GM04503 (cell line): Measurements from ENCODE around the gene CD164L2.
A peak's percentile ranks its signal among the peaks of the same experiment; 100 is the strongest.
"Not testable (repeated sequence)": the region's sequence is repeated elsewhere in the genome, so short reads cannot be mapped to it uniquely, and the experiment has no call there.

Source experiments
- DNase-seq: peaks from one replicate; pipeline ENCODE4 v3.0.0-alpha.2; 2012; ENCODE audit warnings: low read depth

Gene CD164L2

GRCh38 chr1:27383039-27383605, at the start of gene CD164L2:
Gene CD164L2 (minus strand): TSS chr1:27383333. CDS start chr1:27383239, 94 bp downstream.
- DNase-seq, result no peak

GRCh38 chr1:27432725-27433124, 49.6 kb upstream of the CD164L2 start:
- not testable (repeated sequence) for DNase-seq

- DNase-seq, result no peak
These were observed 48.4 kb upstream of the CD164L2 start for GRCh38 chr1:27431601-27431940.

- no peak for DNase-seq
These were observed 47.9 kb upstream of the CD164L2 start for GRCh38 chr1:27430903-27431600.

GRCh38 chr1:27429029-27429425, 45.9 kb upstream of the CD164L2 start:
- DNase-seq, result no peak

GRCh38 chr1:27428316-27429028, 45.3 kb upstream of the CD164L2 start:
- no peak for DNase-seq

GRCh38 chr1:27427816-27428315, 44.7 kb upstream of the CD164L2 start:
- no peak for DNase-seq

GRCh38 chr1:27427329-27427728, 44.2 kb upstream of the CD164L2 start:
- DNase-seq, result no peak

GRCh38 chr1:27423709-27424108, 40.6 kb upstream of the CD164L2 start:
- no peak for DNase-seq

- peak; percentile 86 for DNase-seq
These were observed 35.4 kb upstream of the CD164L2 start for GRCh38 chr1:27418326-27419185.

GRCh38 chr1:27417713-27418112, 34.6 kb upstream of the CD164L2 start:
- no peak for DNase-seq

GRCh38 chr1:27416387-27417111, 33.4 kb upstream of the CD164L2 start:
- DNase-seq, result no peak

GRCh38 chr1:27414091-27414490, 31.0 kb upstream of the CD164L2 start:
- no peak for DNase-seq

GRCh38 chr1:27413004-27413403, 29.9 kb upstream of the CD164L2 start:
- DNase-seq, result no peak

GRCh38 chr1:27412502-27412901, 29.4 kb upstream of the CD164L2 start:
- no peak for DNase-seq

GRCh38 chr1:27410709-27411108, 27.6 kb upstream of the CD164L2 start:
- DNase-seq, result no peak

GRCh38 chr1:27409669-27410068, 26.5 kb upstream of the CD164L2 start:
- DNase-seq, result no peak

- DNase-seq, result no peak
These were observed 25.0 kb upstream of the CD164L2 start for GRCh38 chr1:27408151-27408550.

- not testable (repeated sequence) for DNase-seq
These were observed 23.7 kb upstream of the CD164L2 start for GRCh38 chr1:27406791-27407190.

- no peak for DNase-seq
These were observed 23.2 kb upstream of the CD164L2 start for GRCh38 chr1:27406362-27406680.

- DNase-seq, result not testable (repeated sequence)
These were observed 22.6 kb upstream of the CD164L2 start for GRCh38 chr1:27405598-27406361.
